SW 1271 (cell line): ENCODE data around the gene CCDC81.

Experiments used
- DNase-seq, 2 experiments: peaks; one replicate each; lab custom pipeline; 2025; lab: John Stamatoyannopoulos, UW

CCDC81 gene

DNA sequence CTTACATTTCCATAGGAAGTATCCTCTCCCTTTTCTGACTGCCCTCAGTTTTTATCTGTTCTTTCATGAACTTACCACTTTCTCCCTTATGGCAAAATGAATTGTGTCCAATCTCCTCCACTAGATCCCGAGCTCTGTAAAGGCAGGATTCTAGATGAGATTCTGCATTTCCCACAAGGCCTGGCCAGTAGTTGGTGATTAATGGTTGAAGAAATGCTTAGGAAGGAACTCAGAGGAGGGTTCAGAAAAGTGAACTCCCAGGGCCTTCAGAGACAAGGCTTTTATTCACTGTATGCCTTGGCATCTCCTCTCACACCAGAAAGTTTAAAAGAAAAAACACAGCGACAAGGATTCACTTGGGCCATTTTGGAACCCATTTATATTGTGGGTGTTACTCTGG, 66.2 kb downstream of the CCDC81 start:
- no peak for DNase-seq

GRCh38 chr11:86442420-86442819, 67.7 kb downstream of the CCDC81 start:
- DNase-seq, result no peak

DNA sequence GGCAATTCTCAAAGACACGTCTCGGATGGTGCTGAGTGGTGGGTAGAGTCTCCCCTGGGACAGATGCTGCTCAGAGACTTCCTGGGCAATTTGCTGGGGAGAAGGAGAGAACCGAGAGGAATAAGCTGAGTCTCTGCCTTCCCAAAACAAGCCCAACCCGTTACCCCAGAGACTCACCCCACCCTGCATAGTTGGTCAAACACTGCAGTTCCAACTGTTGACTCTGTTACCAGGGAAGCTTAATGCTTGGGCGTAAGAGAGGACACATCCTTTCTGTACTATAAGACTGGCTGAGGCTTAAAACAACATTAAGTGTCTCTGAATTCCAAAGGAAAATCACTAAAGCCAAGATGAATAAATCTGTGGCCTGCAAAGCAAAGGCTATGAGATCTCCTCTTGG, 68.1 kb downstream of the CCDC81 start:
- no peak for DNase-seq

DNA sequence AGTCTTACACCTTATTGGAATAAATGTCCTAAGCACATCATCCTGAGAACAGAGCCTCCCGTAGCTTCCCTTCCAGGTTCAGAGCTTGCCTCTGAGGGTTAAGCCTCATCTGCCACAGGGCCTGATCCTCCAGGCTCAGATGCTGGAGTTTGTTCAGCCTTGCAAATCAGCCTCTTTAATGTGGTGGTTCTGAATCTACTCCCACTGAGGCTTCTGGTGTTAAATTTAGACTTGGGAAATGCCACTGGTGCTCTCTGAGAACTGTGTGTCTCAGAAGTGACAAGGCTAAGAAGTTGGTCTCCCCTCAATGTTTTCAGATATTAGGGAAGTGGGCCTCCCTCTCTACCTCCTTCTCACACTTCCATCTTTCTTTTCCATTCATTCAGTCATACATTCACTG, 68.7 kb downstream of the CCDC81 start:
- DNase-seq, result no peak

GRCh38 chr11:86444981-86445380, 70.3 kb downstream of the CCDC81 start:
- no peak for DNase-seq

GRCh38 chr11:86446163-86446923, 71.7 kb downstream of the CCDC81 start:
- DNase-seq, result no peak

GRCh38 chr11:86446924-86447285, 72.2 kb downstream of the CCDC81 start:
- no peak for DNase-seq

- no peak for DNase-seq
These were observed 73.2 kb downstream of the CCDC81 start for GRCh38 chr11:86447763-86448480.

DNA sequence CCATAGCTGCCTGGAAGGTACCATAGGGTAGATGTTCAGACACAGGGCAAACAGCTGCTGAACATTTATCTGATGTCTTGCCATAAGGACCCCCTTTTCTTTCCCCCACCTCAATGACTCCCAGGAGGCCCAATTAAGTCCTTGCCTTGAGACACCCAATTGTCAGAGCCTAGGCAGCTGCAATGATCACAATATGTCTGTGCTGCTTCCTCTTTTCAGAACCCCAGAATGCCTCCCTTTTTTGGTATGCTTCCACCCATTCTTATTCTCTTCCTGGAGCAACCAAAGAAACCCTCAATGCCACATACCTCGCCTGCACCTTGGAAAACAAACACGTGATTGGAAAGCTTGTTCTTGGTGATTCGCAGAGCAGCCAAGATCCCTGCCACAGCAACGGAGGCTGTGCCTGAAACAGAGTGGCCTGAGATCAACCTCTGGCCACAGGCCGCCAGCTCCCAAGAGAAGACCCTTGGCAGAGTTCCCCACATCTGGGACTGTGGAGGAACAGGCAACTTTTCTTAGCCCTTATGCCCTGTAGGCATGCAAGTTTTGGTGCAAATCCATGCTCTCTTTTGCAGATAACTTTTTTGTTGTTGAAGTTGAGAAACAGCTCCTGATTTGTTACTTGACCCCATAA, 75.4 kb downstream of the CCDC81 start:
- DNase-seq, result no peak

- no peak for DNase-seq
These were observed 78.8 kb downstream of the CCDC81 start for GRCh38 chr11:86453290-86454030.

GRCh38 chr11:86456075-86456939, 81.6 kb downstream of the CCDC81 start:
- peak; percentile 40 to 86 for DNase-seq

- no peak for DNase-seq
These were observed 83.8 kb downstream of the CCDC81 start for GRCh38 chr11:86458294-86459001.

GRCh38 chr11:86459002-86459385, 84.3 kb downstream of the CCDC81 start:
- DNase-seq, result no peak

- DNase-seq, result peak; percentile 73 to 87
These were observed 85.2 kb downstream of the CCDC81 start for GRCh38 chr11:86459682-86460460.

DNA sequence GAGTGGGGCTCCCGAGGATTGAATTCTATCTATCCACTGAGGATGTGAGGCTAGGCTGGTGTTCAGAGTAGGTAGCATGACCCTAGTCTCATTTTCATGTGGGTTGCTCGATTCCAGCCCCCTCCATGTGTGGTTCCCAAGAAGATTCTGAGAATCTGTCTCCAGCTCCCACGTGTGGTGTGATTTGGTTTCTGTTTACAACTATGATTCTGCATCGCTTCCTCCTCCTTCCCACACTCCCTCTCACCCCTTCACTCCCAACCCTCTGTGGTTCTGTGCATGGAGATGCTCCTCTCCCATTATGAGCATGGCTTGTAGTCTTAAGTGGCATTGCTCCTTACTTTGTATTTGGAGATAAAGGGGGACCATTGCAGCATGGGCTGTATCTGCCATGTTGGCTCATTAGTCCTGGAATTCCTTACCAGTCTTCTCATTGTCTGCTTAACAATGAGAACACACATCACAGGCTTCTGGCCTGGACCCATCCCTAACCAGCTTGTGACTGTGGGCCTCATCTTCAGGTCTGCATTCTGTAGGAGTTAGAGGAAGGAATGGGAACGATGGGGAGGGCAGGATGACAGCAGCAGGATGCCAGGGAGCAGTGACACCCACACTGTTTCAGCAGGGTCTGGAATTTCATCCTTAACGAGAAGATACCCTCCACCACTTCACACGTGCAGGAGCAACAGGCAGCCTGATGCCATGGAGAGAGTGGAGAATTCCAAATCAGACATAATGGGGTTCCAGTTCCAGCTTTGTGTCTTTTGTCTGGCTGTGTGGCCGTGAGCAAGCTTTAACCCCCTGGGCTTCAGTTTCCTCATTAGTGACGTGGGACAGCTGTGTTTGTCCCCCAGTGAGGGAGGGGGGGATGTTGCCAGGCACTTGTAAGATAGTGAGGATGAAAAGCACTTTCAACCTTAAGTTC, 86.0 kb downstream of the CCDC81 start:
- no peak for DNase-seq

DNA sequence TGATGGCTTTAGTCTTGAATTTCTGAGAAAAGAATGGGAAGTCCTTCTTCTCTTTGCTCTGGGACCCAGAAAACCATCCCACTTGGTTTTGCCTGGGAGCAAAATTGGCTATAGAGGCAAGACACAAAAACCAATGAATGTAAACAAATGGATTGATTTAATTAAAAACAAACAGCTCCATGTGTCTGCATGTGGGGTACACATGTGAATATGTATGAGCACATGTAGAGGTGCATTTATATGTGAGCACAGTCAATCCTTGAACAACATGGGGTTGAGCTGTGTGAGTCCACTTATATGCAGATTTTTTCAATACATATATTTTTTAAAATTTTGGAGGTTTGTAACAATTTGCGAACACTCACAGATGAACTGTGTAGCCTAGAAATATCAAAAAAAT, 87.2 kb downstream of the CCDC81 start:
- DNase-seq, result no peak

DNA sequence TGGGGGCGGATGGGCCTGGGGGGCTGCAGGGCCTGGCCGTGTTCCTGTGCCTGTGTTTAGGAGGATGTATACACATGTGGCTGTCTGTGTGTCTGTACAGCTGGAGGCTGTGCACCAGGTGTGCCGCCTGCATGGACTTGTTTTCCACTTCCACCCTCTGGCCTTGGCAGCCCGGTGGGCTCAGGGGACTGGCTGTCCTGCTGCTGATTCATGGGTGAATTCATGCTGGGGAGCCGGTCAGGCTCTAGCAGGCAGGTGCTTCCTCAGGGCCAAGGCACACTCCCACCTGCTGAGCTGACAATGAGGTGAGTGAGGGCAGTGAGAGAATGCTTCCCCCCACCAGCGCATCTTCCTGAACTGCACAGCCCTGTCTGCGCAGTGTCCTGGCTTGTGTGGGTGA, 88.4 kb downstream of the CCDC81 start:
- DNase-seq, result no peak

DNA sequence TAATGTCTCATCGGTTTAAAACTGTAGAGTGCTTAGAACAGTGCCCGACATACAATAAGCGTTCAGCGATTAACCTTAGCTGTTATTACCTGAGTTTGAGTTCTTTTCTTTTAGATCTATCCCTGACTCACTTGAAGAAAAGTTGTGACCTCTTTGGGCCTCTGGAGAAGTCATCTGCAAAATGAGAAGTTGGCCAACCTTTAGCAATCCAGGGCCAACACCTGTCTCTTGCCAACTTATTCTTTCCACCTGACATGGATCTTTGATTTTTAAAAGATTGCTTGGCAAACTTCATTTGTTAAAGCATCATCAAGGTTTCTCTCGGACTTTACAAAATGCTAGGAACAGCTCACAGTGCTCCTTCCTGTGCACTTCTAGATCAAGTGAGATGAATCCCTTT, 89.3 kb downstream of the CCDC81 start:
- no peak for DNase-seq
